Mononuclear cell (primary cell): Measurements from ENCODE around the gene OR56B1. TPM values are rescaled to one million over a fixed set of nuclear protein-coding genes. Genes with fewer than 3 reads are reported as not detected.
A peak's percentile ranks its signal among the peaks of the same experiment; 100 is the strongest.
"Not testable (repeated sequence)": the region's sequence is repeated elsewhere in the genome, so short reads cannot be mapped to it uniquely, and the experiment has no call there.

Source experiments
- H3K27me3 ChIP-seq: 2 replicates; pipeline ENCODE4 v1.6.0; 2011; ENCODE audit warnings: low read length, control low read depth; ENCODE audit not compliant: insufficient read depth
- H3K4me1 ChIP-seq: 2 replicates; pipeline ENCODE4 v1.5.1; 2011; ENCODE audit warnings: mild to moderate bottlenecking, low read length, control low read depth; ENCODE audit not compliant: insufficient read depth
- H3K4me3 ChIP-seq: 2 replicates; pipeline ENCODE4 v1.5.1; 2011; ENCODE audit warnings: mild to moderate bottlenecking, low read length, moderate library complexity
- H3K9me3 ChIP-seq: 2 replicates; pipeline ENCODE4 v1.5.1; 2011; ENCODE audit warnings: low read depth, mild to moderate bottlenecking, control low read depth, low read length
- total RNA-seq: library from RNA; depleted of rRNA; stranded (reverse); fragments of >200 nt; gene quantifications from one replicate; pipeline ENCODE4 v1.2.3, GENCODE V29; 2012

Gene OR56B1
- 0.42 TPM for total RNA-seq

GRCh38 chr11:5736396-5736795, at the start of gene OR56B1:
OR56B1 (plus strand) TSS chr11:5736448; CDS start chr11:5736517, 69 bp downstream.
- H3K4me3 ChIP-seq, result no peak within 1 kb of the TSS
- peaks cover 3% of the 10 kb centered on the region for H3K9me3 ChIP-seq
- no peaks in the 10 kb centered on the region for H3K4me1 ChIP-seq
- H3K27me3 ChIP-seq, result no peaks in the 10 kb centered on the region

DNA sequence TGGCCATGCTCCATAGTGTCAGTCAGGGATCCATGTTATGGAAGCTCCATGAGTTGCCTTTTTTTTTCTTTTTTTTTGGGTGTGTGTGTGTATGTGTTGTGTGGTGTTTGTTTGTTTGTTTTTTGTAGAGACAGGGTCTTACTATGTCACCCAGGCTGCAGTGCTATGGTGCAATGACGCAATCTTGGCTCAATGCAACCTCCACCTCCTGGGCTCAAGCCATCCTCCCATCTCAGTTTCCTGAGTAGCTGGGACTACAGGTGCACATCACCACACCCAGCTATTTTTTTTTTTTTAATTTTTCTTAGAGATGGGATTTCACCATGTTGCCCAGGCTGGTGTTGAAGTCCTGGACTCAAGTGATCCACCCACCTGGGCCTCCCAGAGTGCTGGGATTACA, 47.8 kb upstream of the OR56B1 start:
- H3K9me3 ChIP-seq, result no peaks in the 10 kb centered on the region
- H3K4me1 ChIP-seq, result peaks cover 41% of the 10 kb centered on the region
- H3K27me3 ChIP-seq, result no peaks in the 10 kb centered on the region
- no peak overlapping the region for H3K4me3 ChIP-seq

DNA sequence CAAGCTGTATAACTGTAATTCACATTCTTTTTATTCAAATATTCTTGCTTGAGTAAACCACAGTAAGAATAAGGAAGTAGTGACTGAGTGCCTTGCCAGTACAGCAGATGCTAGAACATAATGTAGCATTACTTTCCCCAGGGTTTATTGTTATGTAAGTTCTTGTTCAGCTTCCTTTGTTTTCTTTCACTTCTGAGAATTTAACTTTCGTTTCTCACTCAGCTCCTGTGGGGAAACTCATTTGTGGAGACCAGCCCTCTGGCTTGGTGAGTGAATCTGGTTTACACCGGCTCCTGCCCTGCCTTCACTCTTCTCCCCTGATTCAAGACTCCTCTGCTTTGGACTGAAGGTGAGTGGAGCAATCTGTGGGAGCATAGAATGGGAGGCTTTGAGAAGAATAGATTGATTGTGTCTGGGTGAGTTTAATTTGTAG, 46.7 kb upstream of the OR56B1 start, which contains the start of gene TRIM22:
TSS of gene TRIM22 (plus strand) at position 240 of the 433 bp plus-strand sequence. CDS start 6,443 bp downstream, outside the sequence.
- Histone ChIP-seq H3K27me3 (no peaks in the 10 kb centered on the region), H3K4me3 (peak within 1 kb of the TSS; percentile 83), H3K9me3 (no peaks in the 10 kb centered on the region), H3K4me1 (peaks cover 45% of the 10 kb centered on the region)

DNA sequence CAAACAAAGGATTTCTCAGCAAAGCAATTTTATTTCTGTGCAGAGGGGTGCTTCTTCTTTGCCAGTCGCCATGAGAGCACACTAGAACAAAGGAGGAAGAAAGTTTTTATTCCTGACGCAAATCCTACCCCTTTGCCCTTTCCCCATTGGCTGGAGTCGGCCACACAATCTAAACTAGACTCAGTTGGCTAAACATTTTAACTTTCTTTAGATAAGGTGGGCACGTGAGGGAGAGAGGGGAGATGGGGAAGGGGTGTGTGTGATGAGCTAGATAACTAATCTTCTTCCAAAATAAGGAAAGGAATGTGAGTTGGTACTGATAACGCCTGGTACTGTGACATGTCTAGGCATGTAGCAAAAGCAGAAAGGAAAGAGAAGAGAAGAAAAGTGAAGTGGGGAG, 46.0 kb upstream of the OR56B1 start:
- H3K4me3 ChIP-seq, result peak overlapping the region; percentile 83
- H3K4me1 ChIP-seq, result peaks cover 46% of the 10 kb centered on the region
- no peaks in the 10 kb centered on the region for H3K9me3 ChIP-seq
- no peaks in the 10 kb centered on the region for H3K27me3 ChIP-seq

GRCh38 chr11:5690736-5691135, 45.5 kb upstream of the OR56B1 start:
- Histone ChIP-seq H3K27me3 (no peaks in the 10 kb centered on the region), H3K9me3 (no peaks in the 10 kb centered on the region), H3K4me1 (peaks cover 40% of the 10 kb centered on the region), H3K4me3 (peak overlapping the region; percentile 83)

GRCh38 chr11:5691238-5691963, 44.8 kb upstream of the OR56B1 start:
- H3K27me3 ChIP-seq, H3K9me3 ChIP-seq: not testable (repeated sequence)
- peak overlapping the region; percentile 83 for H3K4me3 ChIP-seq
- H3K4me1 ChIP-seq, result peaks cover 42% of the 10 kb centered on the region

DNA sequence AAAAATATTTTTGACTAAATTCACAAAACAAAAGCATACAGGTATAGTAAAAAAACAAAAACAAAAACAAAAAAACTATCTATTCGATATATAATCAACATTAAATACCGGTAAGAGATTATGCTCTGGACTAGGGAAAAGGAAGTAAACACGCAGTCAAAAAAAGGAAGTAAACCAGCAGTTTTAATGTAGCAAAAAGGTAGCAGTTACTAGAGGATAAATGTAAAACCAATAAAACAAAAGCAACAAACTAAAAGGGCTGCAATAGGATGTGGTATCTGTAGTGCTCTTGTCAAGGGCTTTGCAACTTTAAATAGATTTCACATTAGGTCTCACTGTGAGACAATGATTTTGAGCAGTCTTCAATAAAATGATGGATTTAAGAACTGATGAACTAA, 44.3 kb upstream of the OR56B1 start:
- no peaks in the 10 kb centered on the region for H3K9me3 ChIP-seq
- H3K4me1 ChIP-seq, result peaks cover 43% of the 10 kb centered on the region
- no peaks in the 10 kb centered on the region for H3K27me3 ChIP-seq
- H3K4me3 ChIP-seq, result peak overlapping the region; percentile 83

- peaks cover 31% of the 10 kb centered on the region for H3K4me1 ChIP-seq
- no peak overlapping the region for H3K4me3 ChIP-seq
- no peaks in the 10 kb centered on the region for H3K9me3 ChIP-seq
Observed at GRCh38 chr11:5694642-5695041, 41.6 kb upstream of the OR56B1 start.

GRCh38 chr11:5695580-5695979, 40.7 kb upstream of the OR56B1 start:
- peaks cover 38% of the 10 kb centered on the region for H3K4me1 ChIP-seq
- no peaks in the 10 kb centered on the region for H3K9me3 ChIP-seq

More at GRCh38 chr11:5694642-5695041, 41.6 kb upstream of the OR56B1 start:
- no peaks in the 10 kb centered on the region for H3K27me3 ChIP-seq

GRCh38 chr11:5696210-5696609, 40.0 kb upstream of the OR56B1 start:
- H3K4me1 ChIP-seq, result peaks cover 44% of the 10 kb centered on the region
- H3K9me3 ChIP-seq, result no peaks in the 10 kb centered on the region
- H3K27me3 ChIP-seq, result no peaks in the 10 kb centered on the region
- H3K4me3 ChIP-seq, result no peak overlapping the region

More at GRCh38 chr11:5695580-5695979, 40.7 kb upstream of the OR56B1 start:
- H3K27me3 ChIP-seq, result no peaks in the 10 kb centered on the region
- H3K4me3 ChIP-seq, result no peak overlapping the region

- Histone ChIP-seq H3K27me3 (no peaks in the 10 kb centered on the region), H3K4me3 (no peak overlapping the region)
Observed at GRCh38 chr11:5698281-5698680, 38.0 kb upstream of the OR56B1 start.

DNA sequence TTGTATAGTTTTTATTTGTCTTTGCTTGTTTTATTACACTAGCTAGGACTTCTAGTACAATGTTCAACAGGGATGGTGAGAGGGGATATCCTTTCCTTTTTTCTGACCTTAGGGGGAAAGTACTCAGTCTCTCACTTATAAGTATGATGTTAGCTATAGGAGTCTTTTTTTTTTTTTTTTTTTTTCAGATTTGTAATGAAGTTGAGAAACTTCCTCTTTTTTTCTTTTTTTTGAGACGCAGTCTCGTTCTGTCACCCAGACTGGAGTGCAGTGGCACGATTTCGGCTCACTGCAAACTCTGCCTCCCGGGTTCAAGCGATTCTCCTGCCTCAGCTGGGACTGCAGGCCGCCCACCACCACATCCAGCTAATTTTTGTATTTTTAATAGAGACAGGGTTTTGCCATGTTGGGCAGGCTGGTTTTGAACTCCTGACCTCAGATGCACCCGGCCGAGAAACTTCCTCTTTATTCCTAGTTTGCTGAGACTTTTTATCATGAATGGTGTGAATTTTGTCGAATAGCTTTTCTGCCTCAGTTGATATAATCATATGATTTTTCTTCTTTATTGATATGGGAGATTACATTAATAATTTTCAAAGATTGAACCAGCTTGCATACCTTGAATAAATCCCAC, 35.7 kb upstream of the OR56B1 start:
- Histone ChIP-seq H3K4me3 (peak overlapping the region; percentile 12), H3K27me3 (no peaks in the 10 kb centered on the region), H3K4me1 (peaks cover 17% of the 10 kb centered on the region), H3K9me3 (no peaks in the 10 kb centered on the region)

More at GRCh38 chr11:5698281-5698680, 38.0 kb upstream of the OR56B1 start:
- peaks cover 31% of the 10 kb centered on the region for H3K4me1 ChIP-seq
- H3K9me3 ChIP-seq, result no peaks in the 10 kb centered on the region

DNA sequence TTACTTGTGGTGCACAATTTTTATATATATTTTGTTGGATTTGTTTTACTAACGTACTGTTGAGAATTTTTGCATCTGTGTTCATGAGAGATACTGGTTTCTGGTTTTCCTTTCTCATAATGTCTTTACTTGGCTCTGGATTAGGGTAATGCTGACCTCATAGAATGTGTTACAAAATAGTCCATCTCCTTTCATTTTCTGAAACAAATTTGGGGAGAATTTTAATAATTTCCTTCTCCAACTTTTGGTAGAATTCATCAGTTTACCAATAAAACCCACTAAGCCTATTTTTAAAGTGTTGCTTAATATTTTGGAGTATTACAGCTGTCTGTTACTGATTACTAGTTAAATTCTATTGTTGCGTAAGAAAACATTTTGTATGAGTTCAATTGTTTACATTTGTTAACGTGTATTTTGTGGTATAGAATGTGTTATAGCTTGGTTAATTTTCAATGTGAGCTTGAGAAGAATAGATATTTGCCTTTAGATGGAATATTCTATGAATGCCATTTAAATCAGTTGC, 35.1 kb upstream of the OR56B1 start:
- Histone ChIP-seq H3K4me1 (peaks cover 16% of the 10 kb centered on the region), H3K9me3 (no peaks in the 10 kb centered on the region), H3K4me3 (no peak overlapping the region)

GRCh38 chr11:5703741-5704536, 32.3 kb upstream of the OR56B1 start:
- Histone ChIP-seq H3K27me3 (no peaks in the 10 kb centered on the region), H3K4me3 (no peak overlapping the region), H3K9me3 (no peaks in the 10 kb centered on the region), H3K4me1 (peaks cover 12% of the 10 kb centered on the region)

More for the DNA sequence above, 35.1 kb upstream of the OR56B1 start:
- H3K27me3 ChIP-seq, result no peaks in the 10 kb centered on the region

- Histone ChIP-seq H3K27me3 (no peaks in the 10 kb centered on the region), H3K9me3 (no peaks in the 10 kb centered on the region), H3K4me3 (no peak overlapping the region), H3K4me1 (peaks cover 5% of the 10 kb centered on the region)
Observed at GRCh38 chr11:5705688-5706087, 30.6 kb upstream of the OR56B1 start.
